ENCODE measurements around the gene RPIA. TPM values are rescaled to one million over a fixed set of nuclear protein-coding genes. Genes with fewer than 3 reads are reported as not detected.

Gene RPIA
- total RNA-seq, 1 donor from 2014 or later = 8.9 TPM

DNA sequence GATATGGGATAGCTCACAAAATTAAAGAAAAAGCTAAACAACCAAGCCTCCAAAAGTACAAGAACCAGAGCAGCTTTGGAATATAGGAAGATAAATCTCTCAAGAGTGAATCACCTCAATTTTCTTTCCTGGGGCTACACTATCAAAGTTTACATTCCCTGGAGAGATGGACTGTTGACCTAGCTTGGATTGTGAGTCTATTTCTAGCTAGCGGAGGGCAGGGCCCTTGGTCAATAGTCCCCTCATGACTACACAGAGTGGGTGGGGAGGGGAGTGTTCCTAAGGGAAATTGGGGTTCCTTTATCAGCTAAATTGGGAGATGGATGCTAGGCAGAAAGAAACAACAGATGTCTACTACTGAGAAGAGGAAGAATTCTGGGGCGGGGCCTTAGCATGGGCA lies 34.3 kb upstream of the RPIA start:
- H3K4me3 ChIP-seq (ENCODE audit: low read depth, low read length) = no peak overlapping the region
- no peak for DNase-seq (ENCODE audit: low read depth)
- no peaks in the 10 kb centered on the region for H3K27me3 ChIP-seq (ENCODE audit: control insufficient read depth, insufficient read depth, low read length)
- TF ChIP-seq, protein P1, sequence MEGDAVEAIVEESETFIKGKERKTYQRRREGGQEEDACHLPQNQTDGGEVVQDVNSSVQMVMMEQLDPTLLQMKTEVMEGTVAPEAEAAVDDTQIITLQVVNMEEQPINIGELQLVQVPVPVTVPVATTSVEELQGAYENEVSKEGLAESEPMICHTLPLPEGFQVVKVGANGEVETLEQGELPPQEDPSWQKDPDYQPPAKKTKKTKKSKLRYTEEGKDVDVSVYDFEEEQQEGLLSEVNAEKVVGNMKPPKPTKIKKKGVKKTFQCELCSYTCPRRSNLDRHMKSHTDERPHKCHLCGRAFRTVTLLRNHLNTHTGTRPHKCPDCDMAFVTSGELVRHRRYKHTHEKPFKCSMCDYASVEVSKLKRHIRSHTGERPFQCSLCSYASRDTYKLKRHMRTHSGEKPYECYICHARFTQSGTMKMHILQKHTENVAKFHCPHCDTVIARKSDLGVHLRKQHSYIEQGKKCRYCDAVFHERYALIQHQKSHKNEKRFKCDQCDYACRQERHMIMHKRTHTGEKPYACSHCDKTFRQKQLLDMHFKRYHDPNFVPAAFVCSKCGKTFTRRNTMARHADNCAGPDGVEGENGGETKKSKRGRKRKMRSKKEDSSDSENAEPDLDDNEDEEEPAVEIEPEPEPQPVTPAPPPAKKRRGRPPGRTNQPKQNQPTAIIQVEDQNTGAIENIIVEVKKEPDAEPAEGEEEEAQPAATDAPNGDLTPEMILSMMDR (IDR thresholded peaks at IDR 0.05; ENCODE audit: insufficient read depth, low read length, poor library complexity, severe bottlenecking) = no peak
- no peaks in the 10 kb centered on the region for H3K36me3 ChIP-seq (ENCODE audit: control insufficient read depth, insufficient read depth, low read length)

DNA sequence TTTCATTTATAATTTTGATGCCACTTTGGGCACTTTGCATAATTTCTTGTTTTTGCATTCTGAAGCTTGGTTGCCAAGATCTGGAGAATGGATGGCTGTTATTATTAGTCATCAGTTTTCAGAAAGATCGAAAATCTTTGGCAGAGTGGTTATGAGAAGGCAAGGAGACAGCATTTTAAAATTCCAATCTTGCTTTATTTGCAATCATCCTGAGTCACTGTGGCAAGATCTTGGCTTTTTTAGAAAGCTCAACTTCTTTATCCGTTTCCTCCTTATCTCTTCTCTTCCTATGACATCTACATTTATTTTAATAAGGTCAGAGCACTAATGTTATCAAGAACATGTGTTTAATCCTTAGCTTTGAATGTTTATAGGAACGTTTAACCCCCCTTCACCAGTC lies 33.1 kb upstream of the RPIA start:
- TF ChIP-seq, protein P1 (IDR thresholded peaks at IDR 0.05; ENCODE audit: insufficient read depth, low read length, poor library complexity, severe bottlenecking) = no peak
- no peaks in the 10 kb centered on the region for H3K36me3 ChIP-seq (ENCODE audit: control insufficient read depth, insufficient read depth, low read length)
- H3K4me3 ChIP-seq (ENCODE audit: low read depth, low read length) = no peak overlapping the region
- DNase-seq (ENCODE audit: low read depth) = no peak
- H3K27me3 ChIP-seq (ENCODE audit: control insufficient read depth, insufficient read depth, low read length) = no peaks in the 10 kb centered on the region

- no peak for DNase-seq (ENCODE audit: low read depth)
- TF ChIP-seq, protein P1 (IDR thresholded peaks at IDR 0.05; ENCODE audit: insufficient read depth, low read length, poor library complexity, severe bottlenecking) = no peak
- H3K4me3 ChIP-seq (ENCODE audit: low read depth, low read length) = no peak overlapping the region
- H3K36me3 ChIP-seq (ENCODE audit: control insufficient read depth, insufficient read depth, low read length) = no peaks in the 10 kb centered on the region
- H3K27me3 ChIP-seq (ENCODE audit: control insufficient read depth, insufficient read depth, low read length) = no peaks in the 10 kb centered on the region
Observed at GRCh38 chr2:88658881-88659537, 32.5 kb upstream of the RPIA start.

DNA sequence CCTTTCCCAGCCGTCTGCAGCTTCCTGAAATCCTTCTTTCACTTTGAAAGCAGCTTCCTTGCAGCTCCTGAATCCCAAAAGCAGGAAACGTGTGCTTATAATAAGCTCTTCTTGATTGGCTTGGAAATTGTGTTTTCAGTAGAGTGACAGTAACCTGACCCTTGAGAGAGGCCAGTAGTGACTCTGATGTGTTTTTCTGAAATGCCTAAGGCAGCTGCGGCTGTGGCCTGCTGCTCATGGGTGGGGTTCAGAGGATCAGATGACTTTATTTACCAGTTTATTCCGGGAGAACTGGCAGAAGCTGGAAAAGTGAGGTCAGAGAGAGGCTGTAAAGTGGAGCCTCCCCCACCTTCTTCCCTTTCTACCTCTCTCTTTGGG lies 31.9 kb upstream of the RPIA start:
- Histone ChIP-seq H3K4me3 (ENCODE audit: low read depth, low read length) (no peak overlapping the region), H3K27me3 (ENCODE audit: control insufficient read depth, insufficient read depth, low read length) (no peaks in the 10 kb centered on the region), H3K36me3 (ENCODE audit: control insufficient read depth, insufficient read depth, low read length) (no peaks in the 10 kb centered on the region)
- DNase-seq (ENCODE audit: low read depth) = no peak
- TF ChIP-seq, protein P1 (IDR thresholded peaks at IDR 0.05; ENCODE audit: insufficient read depth, low read length, poor library complexity, severe bottlenecking) = no peak

GRCh38 chr2:88660622-88661021 lies 30.9 kb upstream of the RPIA start:
- TF ChIP-seq, protein P1 (IDR thresholded peaks at IDR 0.05; ENCODE audit: insufficient read depth, low read length, poor library complexity, severe bottlenecking) = no peak
- no peak for DNase-seq (ENCODE audit: low read depth)
- no peaks in the 10 kb centered on the region for H3K36me3 ChIP-seq (ENCODE audit: control insufficient read depth, insufficient read depth, low read length)
- H3K4me3 ChIP-seq (ENCODE audit: low read depth, low read length) = no peak overlapping the region
- no peaks in the 10 kb centered on the region for H3K27me3 ChIP-seq (ENCODE audit: control insufficient read depth, insufficient read depth, low read length)

GRCh38 chr2:88666576-88666975 lies 24.9 kb upstream of the RPIA start:
- no peak for DNase-seq (ENCODE audit: low read depth)
- TF ChIP-seq, protein P1 (IDR thresholded peaks at IDR 0.05; ENCODE audit: insufficient read depth, low read length, poor library complexity, severe bottlenecking) = no peak
- Histone ChIP-seq H3K4me3 (ENCODE audit: low read depth, low read length) (no peak overlapping the region), H3K27me3 (ENCODE audit: control insufficient read depth, insufficient read depth, low read length) (no peaks in the 10 kb centered on the region), H3K36me3 (ENCODE audit: control insufficient read depth, insufficient read depth, low read length) (no peaks in the 10 kb centered on the region)

All from kidney epithelial cell (primary cell).